Heart left ventricle (tissue), 16 donors: ENCODE measurements around the gene ZCCHC8. TPM values are rescaled to one million over a fixed set of nuclear protein-coding genes. Genes with fewer than 3 reads are reported as not detected.
"Not testable (repeated sequence)": the region's sequence is repeated elsewhere in the genome, so short reads cannot be mapped to it uniquely, and the experiment has no call there.

Source experiments
- ATAC-seq, 4 donors: fragments of 200-7000 bp; cut with Tn5 transposase; one replicate each; pipeline ENCODE4 v1.9.1; 2020 to 2022; ENCODE audit warnings: moderate library complexity in 4 of 4, mild to moderate bottlenecking in 3 of 4, moderate number of reproducible peaks in 1 of 4
- DNase-seq, 5 donors: peaks; one replicate each; pipeline ENCODE4 v3.0.0-alpha.2; 2020
- H3K27ac ChIP-seq, 12 donors: fragments of 200-600 bp; sonication (generic) in 4 of 12; one replicate each; pipeline versions ENCODE4 v1.5.0 to v1.8.0; 2016 to 2022; ENCODE audit warnings: mild to moderate bottlenecking in 2 of 12
- H3K27me3 ChIP-seq, 9 donors: fragments of 200-600 bp; sonication (generic) in 2 of 9; one replicate each; pipeline versions ENCODE4 v1.5.1 to v1.8.0; 2016 to 2022; ENCODE audit warnings: mild to moderate bottlenecking in 3 of 9
- H3K36me3 ChIP-seq, 9 donors: fragments of 200-600 bp; sonication (generic) in 2 of 9; one replicate each; pipeline versions ENCODE4 v1.5.0 to v1.8.0; 2018 to 2022; ENCODE audit warnings: mild to moderate bottlenecking in 2 of 9
- H3K4me1 ChIP-seq, 12 donors: fragments of 200-600 bp; sonication (generic) in 4 of 12; one replicate each; pipeline versions ENCODE4 v1.5.0 to v1.8.0; 2016 to 2022; ENCODE audit warnings: mild to moderate bottlenecking in 3 of 12
- H3K4me3 ChIP-seq, 12 donors: fragments of 200-600 bp; sonication (generic) in 4 of 12; one replicate each; pipeline versions ENCODE4 v1.5.0 to v1.8.0; 2017 to 2022; ENCODE audit warnings: mild to moderate bottlenecking in 9 of 12, moderate library complexity in 4 of 12
- H3K9me3 ChIP-seq, 12 donors: fragments of 200-600 bp; sonication (generic) in 4 of 12; one replicate each; pipeline versions ENCODE4 v1.5.0 to v1.8.0; 2016 to 2022; ENCODE audit warnings: mild to moderate bottlenecking in 1 of 12
- CTCF ChIP-seq, 12 donors: fragments of 200-600 bp; sonication (generic) in 4 of 12; IDR thresholded peaks; one replicate each; pipeline versions ENCODE4 v1.5.0 to v1.8.0; 2018 to 2022; ENCODE audit warnings: antibody characterized with exemption in 12 of 12, mild to moderate bottlenecking in 5 of 12
- POLR2A ChIP-seq, 2 donors: fragments of 450-650 bp; IDR thresholded peaks; one replicate each; pipeline ENCODE4 v1.6.1; 2017; ENCODE audit warnings: antibody characterized with exemption in 2 of 2, mild to moderate bottlenecking in 2 of 2, moderate library complexity in 2 of 2
- WGBS, 4 donors: extraction: QIAGEN DNeasy Blood & Tissue Kit in 2 of 4; methylation state at CpG; one replicate each; pipeline versions ENCODE4 v1.1.5 to v1.1.7; 2013 to 2018; 5-methylcytosine and 5-hydroxymethylcytosine counted together
- intact Hi-C, 10 donors: fragments of 100-400 bp; cut with DNase I; formaldehyde crosslinking; loops; one replicate each; pipeline versions ENCODE4 v1.11.1 to v1.14.2; 2022
- polyA plus RNA-seq, 2 donors: library from polyadenylated mRNA; stranded (reverse); fragments of 200-250 nt; gene quantifications; one replicate each; pipeline ENCODE4 v1.2.3, GENCODE V29; 2013
- total RNA-seq, 9 donors: library from RNA; depleted of rRNA in 2 of 9; stranded (reverse); fragments of >200 nt in 2 of 9; fragmentation: NEBNext Ultra II Directional in 3 of 9; extraction: Animal tissue kit (Norgen Biotek cat#: 25700) in 3 of 9; gene quantifications; one replicate each; pipeline versions ENCODE4 v1.1.0 to v1.2.4, GENCODE V29; 2016 to 2023
- donor health status: ischemic (EF 13 %, LVEDD 7.1; RV severe dilation, severe dysfunction).
- donor health status: healthy with polysubstance abuse.
- donor health status: DM: no; HTN: yes; CAD: no.
- donor health status: DM: no; HTN: no; CAD: no.
- donor health status: ischemic (EF 25% LVEDD 6.9; RV normal size, moderate dysfunction).
- donor health status: ischemic (EF 25% LVEDD 5.7; RV mildly dilated, moderate dysfunction).
- donor health status: healthy.
- donor health status: DM: yes; HTN: yes; CAD: no.
- donor health status: ischemic (EF 35%, LVEDD 5.7; RV mildly dilated, moderate dysfunction).
- donor health status: nonischemic (EF 11% LVEDD 7.7; RV severe dilation, severe dysfunction).
- donor health status: DM: yes; HTN: yes; CAD: no.
- donor health status: PGD.
- donor health status: ischemic (EF 29% LVEDD 5.4; RV normal size, mild dysfunction).
- donor health status: nonischemic (EF 23%, LVEDD 6.1; RV moderate dilation, normal function).

The ZCCHC8 gene
- total and polyA plus RNA-seq, 11 donors, result 6.4 to 14.3 (median 8.0) TPM

GRCh38 chr12:122467983-122468382 lies 32.7 kb downstream of the ZCCHC8 start:
- peaks cover 0 to 13% (median 5%) of the 10 kb centered on the region in 12 donors for H3K4me1 ChIP-seq
- H3K4me3 ChIP-seq, result no peak overlapping the region
- TF ChIP-seq POLR2A (IDR thresholded peaks at IDR 0.05) (no peak), CTCF (IDR thresholded peaks at IDR 0.05) (no peak)
- no peak for ATAC-seq
- no peaks in the 10 kb centered on the region for H3K9me3 ChIP-seq
- intact Hi-C loops, result no loop called here
- H3K27me3 ChIP-seq, result no peaks in the 10 kb centered on the region
- H3K27ac ChIP-seq, result no peak overlapping the region
- 69 to 76% (median 72%) methylated on average over 4 of the region's 4 CpGs for WGBS, 4 donors
- peaks cover 0 to 11% (median 8%) of the 10 kb centered on the region in 9 donors for H3K36me3 ChIP-seq
- DNase-seq, result no peak

GRCh38 chr12:122464317-122465042 lies 36.3 kb downstream of the ZCCHC8 start:
- intact Hi-C loops, H3K27me3 ChIP-seq, H3K4me1 ChIP-seq, H3K36me3 ChIP-seq, H3K9me3 ChIP-seq, DNase-seq, H3K4me3 ChIP-seq: not testable (repeated sequence)
- peak overlapping the region in 1 of 12 donors; percentile 48 for H3K27ac ChIP-seq
- WGBS, 4 donors, result 81 to 86% (median 84%) methylated on average over 17 of the region's 17 CpGs
- peak in 3 of 4 donors; percentile 57 to 93 (median 86) for ATAC-seq

- ATAC-seq (no peak), DNase-seq (no peak)
These were observed 40.1 kb downstream of the ZCCHC8 start for GRCh38 chr12:122460641-122461040.

GRCh38 chr12:122460061-122460460 lies 40.7 kb downstream of the ZCCHC8 start:
- Histone ChIP-seq H3K27ac (no peak overlapping the region), H3K27me3 (no peaks in the 10 kb centered on the region), H3K9me3 (no peaks in the 10 kb centered on the region), H3K36me3 (no peaks in the 10 kb centered on the region), H3K4me3 (no peak overlapping the region), H3K4me1 (peaks cover 0 to 7% (median 0%) of the 10 kb centered on the region in 12 donors)
- ATAC-seq, result no peak
- intact Hi-C loops, result no loop called here
- no peak for DNase-seq
- 85 to 95% (median 94%) methylated on average over 7 of the region's 7 CpGs for WGBS, 4 donors
- TF ChIP-seq POLR2A (IDR thresholded peaks at IDR 0.05) (no peak), CTCF (IDR thresholded peaks at IDR 0.05) (no peak)

More at GRCh38 chr12:122460641-122461040, 40.1 kb downstream of the ZCCHC8 start:
- 75 to 86% (median 78%) methylated on average over 2 of the region's 2 CpGs for WGBS, 4 donors
- TF ChIP-seq CTCF (IDR thresholded peaks at IDR 0.05), result no peak
- no peak for TF ChIP-seq POLR2A (IDR thresholded peaks at IDR 0.05)
- intact Hi-C loops, result no loop called here
- no peak overlapping the region for H3K27ac ChIP-seq
- peaks cover 0 to 7% (median 0%) of the 10 kb centered on the region in 12 donors for H3K4me1 ChIP-seq
- no peaks in the 10 kb centered on the region for H3K27me3 ChIP-seq
- H3K9me3 ChIP-seq, result no peaks in the 10 kb centered on the region
- no peaks in the 10 kb centered on the region for H3K36me3 ChIP-seq
- no peak overlapping the region for H3K4me3 ChIP-seq

GRCh38 chr12:122459211-122459610 lies 41.5 kb downstream of the ZCCHC8 start:
- 95 to 99% (median 96%) methylated on average over 2 of the region's 2 CpGs for WGBS, 4 donors

More at GRCh38 chr12:122459211-122459610, 41.5 kb downstream of the ZCCHC8 start:
- no peaks in the 10 kb centered on the region for H3K36me3 ChIP-seq
- no peaks in the 10 kb centered on the region for H3K9me3 ChIP-seq
- DNase-seq (no peak), ATAC-seq (no peak)
- H3K4me3 ChIP-seq, result no peak overlapping the region
- no peaks in the 10 kb centered on the region for H3K4me1 ChIP-seq
- H3K27ac ChIP-seq, result no peak overlapping the region
- intact Hi-C loops, result no loop called here
- H3K27me3 ChIP-seq, result no peaks in the 10 kb centered on the region
- no peak for TF ChIP-seq CTCF (IDR thresholded peaks at IDR 0.05)
- TF ChIP-seq POLR2A (IDR thresholded peaks at IDR 0.05), result no peak
